Neutrophil (primary cell): ENCODE data around the gene UBASH3A.

Source experiments
- H3K27ac ChIP-seq: fragments of 200-600 bp; sonication (generic); 2 replicates; pipeline ENCODE4 v1.5.1; 2016; ENCODE audit warnings: mild to moderate bottlenecking, moderate library complexity
- H3K27me3 ChIP-seq: fragments of 200-600 bp; sonication (generic); 2 replicates; pipeline ENCODE4 v1.6.0; 2016; ENCODE audit warnings: mild to moderate bottlenecking
- H3K36me3 ChIP-seq: fragments of 200-600 bp; sonication (generic); 2 replicates; pipeline ENCODE4 v1.5.1; 2017
- H3K4me1 ChIP-seq, 2 experiments: fragments of 200-600 bp in 1 of 2; sonication (generic) in 1 of 2; 1 replicate in 1 of 2; 2 replicates in 1 of 2; pipeline versions ENCODE4 v1.5.1 to v1.6.1; 2013 to 2016; ENCODE audit warnings: low read depth in 1 of 2, low read length in 1 of 2, mild to moderate bottlenecking in 1 of 2, moderate library complexity in 1 of 2; ENCODE audit not compliant: control insufficient read depth in 1 of 2, insufficient read depth in 1 of 2
- H3K4me3 ChIP-seq, 2 experiments: fragments of 200-600 bp in 1 of 2; sonication (generic) in 1 of 2; 1 replicate in 1 of 2; 2 replicates in 1 of 2; pipeline ENCODE4 v1.5.1; 2013 to 2016; ENCODE audit warnings: low read depth in 1 of 2, low read length in 1 of 2, mild to moderate bottlenecking in 1 of 2, moderate library complexity in 1 of 2
- H3K9me3 ChIP-seq: fragments of 200-600 bp; sonication (generic); 2 replicates; pipeline ENCODE4 v1.5.1; 2016
- CTCF ChIP-seq: fragments of 200-600 bp; sonication (generic); IDR thresholded peaks from 2 replicates; pipeline ENCODE4 v1.5.1; 2016; ENCODE audit warnings: antibody characterized with exemption

Gene UBASH3A

GRCh38 chr21:42384156-42384945 is 19.4 kb upstream of the UBASH3A start:
- peak overlapping the region; percentile 67 for H3K27ac ChIP-seq
- TF ChIP-seq CTCF, result no peak
- no peaks in the 10 kb centered on the region for H3K36me3 ChIP-seq

GRCh38 chr21:42384989-42385388 is 18.7 kb upstream of the UBASH3A start:
- peaks cover 20 to 52% of the 10 kb centered on the region in 2 experiments for H3K4me1 ChIP-seq
- no peak overlapping the region for H3K4me3 ChIP-seq
- peak overlapping the region; percentile 67 for H3K27ac ChIP-seq
- TF ChIP-seq CTCF, result no peak
- H3K36me3 ChIP-seq, result no peaks in the 10 kb centered on the region
- no peaks in the 10 kb centered on the region for H3K9me3 ChIP-seq
- H3K27me3 ChIP-seq, result no peaks in the 10 kb centered on the region

More at GRCh38 chr21:42384156-42384945, 19.4 kb upstream of the UBASH3A start:
- H3K9me3 ChIP-seq, result no peaks in the 10 kb centered on the region
- no peak overlapping the region for H3K4me3 ChIP-seq
- H3K27me3 ChIP-seq, result no peaks in the 10 kb centered on the region
- H3K4me1 ChIP-seq, result peaks cover 20 to 52% of the 10 kb centered on the region in 2 experiments

- no peaks in the 10 kb centered on the region for H3K36me3 ChIP-seq
- no peaks in the 10 kb centered on the region for H3K27me3 ChIP-seq
- no peak overlapping the region for H3K4me3 ChIP-seq
- no peak for TF ChIP-seq CTCF
- peak overlapping the region; percentile 67 for H3K27ac ChIP-seq
- peaks cover 20 to 52% of the 10 kb centered on the region in 2 experiments for H3K4me1 ChIP-seq
- no peaks in the 10 kb centered on the region for H3K9me3 ChIP-seq
Observed at GRCh38 chr21:42385619-42386018, 18.1 kb upstream of the UBASH3A start.

- Histone ChIP-seq H3K36me3 (no peaks in the 10 kb centered on the region), H3K4me1 (peaks cover 20 to 52% of the 10 kb centered on the region in 2 experiments), H3K9me3 (no peaks in the 10 kb centered on the region), H3K27me3 (no peaks in the 10 kb centered on the region), H3K4me3 (no peak overlapping the region), H3K27ac (peak overlapping the region; percentile 67)
- no peak for TF ChIP-seq CTCF
Observed at GRCh38 chr21:42386034-42386591, 17.6 kb upstream of the UBASH3A start.

GRCh38 chr21:42387164-42387563 is 16.5 kb upstream of the UBASH3A start:
- TF ChIP-seq CTCF, result no peak
- no peak overlapping the region for H3K27ac ChIP-seq
- peak overlapping the region in 1 of 2 experiments; percentile 41 for H3K4me3 ChIP-seq
- H3K9me3 ChIP-seq, result no peaks in the 10 kb centered on the region
- no peaks in the 10 kb centered on the region for H3K36me3 ChIP-seq
- H3K27me3 ChIP-seq, result no peaks in the 10 kb centered on the region
- peaks cover 20 to 51% of the 10 kb centered on the region in 2 experiments for H3K4me1 ChIP-seq
